ENCODE measurements around the gene FRMPD2.
"Not testable (repeated sequence)": the region's sequence is repeated elsewhere in the genome, so short reads cannot be mapped to it uniquely, and the experiment has no call there.

The FRMPD2 gene

DNA sequence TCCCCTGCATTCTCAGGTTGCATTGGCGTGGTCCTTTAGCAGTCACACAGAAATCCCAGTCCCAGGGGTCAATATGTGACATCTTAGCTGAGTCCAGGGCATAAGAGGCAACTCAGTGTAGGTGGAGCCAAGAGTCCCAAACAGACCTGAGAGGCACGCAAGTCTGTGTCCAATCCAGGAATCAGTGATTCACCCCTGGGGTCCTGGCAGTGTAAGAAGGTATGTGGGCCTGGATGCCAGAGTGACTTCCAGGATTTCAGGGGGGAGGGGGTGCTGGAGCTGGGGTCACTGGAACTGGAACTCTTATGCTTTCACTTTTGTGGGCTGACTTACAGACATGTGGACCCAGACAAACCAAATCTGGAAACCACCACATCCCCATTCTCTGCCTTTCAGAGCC, 26.8 kb downstream of the FRMPD2 start:
- no peak for DNase-seq (ENCODE audit: low read depth)
- no peak overlapping the region for H3K4me3 ChIP-seq (ENCODE audit: low read depth, low read length)
- TF ChIP-seq, protein P1, sequence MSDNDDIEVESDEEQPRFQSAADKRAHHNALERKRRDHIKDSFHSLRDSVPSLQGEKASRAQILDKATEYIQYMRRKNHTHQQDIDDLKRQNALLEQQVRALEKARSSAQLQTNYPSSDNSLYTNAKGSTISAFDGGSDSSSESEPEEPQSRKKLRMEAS (IDR thresholded peaks at IDR 0.05; ENCODE audit: low read depth, low read length), result no peak
- TF ChIP-seq, protein P2, sequence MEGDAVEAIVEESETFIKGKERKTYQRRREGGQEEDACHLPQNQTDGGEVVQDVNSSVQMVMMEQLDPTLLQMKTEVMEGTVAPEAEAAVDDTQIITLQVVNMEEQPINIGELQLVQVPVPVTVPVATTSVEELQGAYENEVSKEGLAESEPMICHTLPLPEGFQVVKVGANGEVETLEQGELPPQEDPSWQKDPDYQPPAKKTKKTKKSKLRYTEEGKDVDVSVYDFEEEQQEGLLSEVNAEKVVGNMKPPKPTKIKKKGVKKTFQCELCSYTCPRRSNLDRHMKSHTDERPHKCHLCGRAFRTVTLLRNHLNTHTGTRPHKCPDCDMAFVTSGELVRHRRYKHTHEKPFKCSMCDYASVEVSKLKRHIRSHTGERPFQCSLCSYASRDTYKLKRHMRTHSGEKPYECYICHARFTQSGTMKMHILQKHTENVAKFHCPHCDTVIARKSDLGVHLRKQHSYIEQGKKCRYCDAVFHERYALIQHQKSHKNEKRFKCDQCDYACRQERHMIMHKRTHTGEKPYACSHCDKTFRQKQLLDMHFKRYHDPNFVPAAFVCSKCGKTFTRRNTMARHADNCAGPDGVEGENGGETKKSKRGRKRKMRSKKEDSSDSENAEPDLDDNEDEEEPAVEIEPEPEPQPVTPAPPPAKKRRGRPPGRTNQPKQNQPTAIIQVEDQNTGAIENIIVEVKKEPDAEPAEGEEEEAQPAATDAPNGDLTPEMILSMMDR (IDR thresholded peaks at IDR 0.05; ENCODE audit: low read depth, low read length), result no peak
- TF ChIP-seq POLR2A (IDR thresholded peaks at IDR 0.05; ENCODE audit: extremely low read depth, insufficient read length), result no peak

DNA sequence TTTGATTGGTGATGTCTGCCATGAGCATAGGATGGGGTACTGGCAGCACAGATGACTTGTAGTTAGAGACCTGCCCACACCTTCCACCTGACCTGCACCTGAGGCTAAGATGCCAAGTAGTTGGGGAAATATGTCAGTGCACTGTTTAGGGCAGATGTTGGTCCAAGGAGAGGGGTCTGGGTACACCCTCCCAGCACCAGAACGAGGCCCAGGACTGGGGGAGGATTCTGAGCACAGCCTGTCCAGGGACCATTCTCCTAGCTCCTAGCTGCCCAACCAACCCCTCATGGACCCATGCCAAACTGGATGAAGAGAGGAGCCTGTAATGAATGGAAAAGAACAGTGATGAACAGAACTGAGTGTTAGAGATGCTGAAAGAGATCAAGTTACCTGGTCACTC, 28.0 kb downstream of the FRMPD2 start:
- H3K4me3 ChIP-seq (ENCODE audit: low read depth, low read length), result no peak overlapping the region
- no peak for DNase-seq (ENCODE audit: low read depth)
- TF ChIP-seq POLR2A (IDR thresholded peaks at IDR 0.05; ENCODE audit: extremely low read depth, insufficient read length), result no peak
- TF ChIP-seq MYC (IDR thresholded peaks at IDR 0.05; ENCODE audit: low read depth, low read length), result no peak
- TF ChIP-seq, protein P1 (IDR thresholded peaks at IDR 0.05; ENCODE audit: low read depth, low read length), result no peak
- TF ChIP-seq, protein P2 (IDR thresholded peaks at IDR 0.05; ENCODE audit: low read depth, low read length), result no peak

DNA sequence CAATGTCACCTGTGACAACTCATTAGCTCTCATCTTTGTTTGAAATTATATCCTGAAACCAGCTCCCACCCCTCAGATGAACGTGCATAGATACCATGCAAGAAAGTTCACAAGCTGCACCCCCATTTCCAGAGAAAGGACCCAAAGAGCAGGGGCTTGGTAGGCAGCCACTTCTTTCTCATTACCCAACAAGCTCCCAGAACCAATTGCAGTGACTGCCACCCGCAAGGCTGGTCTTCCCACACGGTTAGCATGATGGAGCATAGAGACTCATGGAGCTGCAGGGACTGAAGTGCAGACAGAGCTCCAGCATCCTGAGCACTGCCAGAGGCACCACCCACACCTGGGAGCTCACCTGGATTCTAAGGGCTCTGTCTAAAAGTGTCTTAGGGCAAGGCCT, 28.5 kb downstream of the FRMPD2 start:
- TF ChIP-seq POLR2A (IDR thresholded peaks at IDR 0.05; ENCODE audit: extremely low read depth, insufficient read length) (no peak), MYC (IDR thresholded peaks at IDR 0.05; ENCODE audit: low read depth, low read length) (no peak)
- TF ChIP-seq, protein P1 (IDR thresholded peaks at IDR 0.05; ENCODE audit: low read depth, low read length), result no peak
- TF ChIP-seq, protein P2 (IDR thresholded peaks at IDR 0.05; ENCODE audit: low read depth, low read length), result no peak
- no peak for DNase-seq (ENCODE audit: low read depth)
- H3K4me3 ChIP-seq (ENCODE audit: low read depth, low read length), result no peak overlapping the region

DNA sequence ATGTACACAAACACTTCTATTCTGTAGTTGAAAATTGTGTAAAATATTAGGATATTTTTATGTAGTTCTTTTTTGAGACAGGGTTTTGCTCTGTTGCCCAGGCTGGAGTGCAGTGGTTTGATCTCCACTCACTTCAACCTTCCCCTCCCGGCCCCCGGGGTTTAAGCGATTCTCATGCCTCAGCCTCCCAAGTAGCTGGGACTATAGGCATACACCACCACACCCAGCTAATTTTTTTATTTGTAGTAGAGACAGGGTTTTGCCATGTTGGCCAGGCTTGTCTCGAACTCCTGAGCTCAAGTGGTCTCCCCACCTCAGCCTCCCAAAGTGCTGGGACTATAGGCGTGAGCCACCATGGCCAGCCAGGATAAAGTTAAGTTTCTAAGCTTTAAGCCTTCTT, 30.6 kb downstream of the FRMPD2 start:
- DNase-seq (ENCODE audit: low read depth); H3K4me3 ChIP-seq (ENCODE audit: low read depth, low read length): not testable (repeated sequence)

DNA sequence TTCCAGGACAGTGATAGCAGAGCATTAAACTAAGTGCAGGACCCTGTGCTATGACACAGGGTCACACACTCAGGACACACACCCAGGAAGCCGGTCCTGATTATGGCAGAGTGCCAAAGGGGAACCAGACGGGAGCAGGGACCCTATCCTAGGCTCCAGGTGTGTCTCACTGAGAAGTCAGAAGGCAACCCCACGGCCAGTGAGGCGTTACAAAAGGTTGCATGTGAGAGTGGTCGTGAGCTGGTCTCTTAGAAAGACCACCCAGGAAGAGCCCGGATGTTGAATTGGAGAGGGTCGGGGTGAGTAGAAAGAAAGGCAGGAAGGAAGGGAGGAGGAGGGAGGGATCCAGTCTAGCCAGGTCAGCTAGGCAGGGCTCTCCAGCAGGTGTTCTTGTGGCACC, 31.0 kb downstream of the FRMPD2 start:
- DNase-seq (ENCODE audit: low read depth), result no peak
- H3K4me3 ChIP-seq (ENCODE audit: low read depth, low read length), result no peak overlapping the region
- TF ChIP-seq, protein P2 (IDR thresholded peaks at IDR 0.05; ENCODE audit: low read depth, low read length), result no peak
- TF ChIP-seq, protein P1 (IDR thresholded peaks at IDR 0.05; ENCODE audit: low read depth, low read length), result no peak
- TF ChIP-seq MYC (IDR thresholded peaks at IDR 0.05; ENCODE audit: low read depth, low read length) (no peak), POLR2A (IDR thresholded peaks at IDR 0.05; ENCODE audit: extremely low read depth, insufficient read length) (no peak)

DNA sequence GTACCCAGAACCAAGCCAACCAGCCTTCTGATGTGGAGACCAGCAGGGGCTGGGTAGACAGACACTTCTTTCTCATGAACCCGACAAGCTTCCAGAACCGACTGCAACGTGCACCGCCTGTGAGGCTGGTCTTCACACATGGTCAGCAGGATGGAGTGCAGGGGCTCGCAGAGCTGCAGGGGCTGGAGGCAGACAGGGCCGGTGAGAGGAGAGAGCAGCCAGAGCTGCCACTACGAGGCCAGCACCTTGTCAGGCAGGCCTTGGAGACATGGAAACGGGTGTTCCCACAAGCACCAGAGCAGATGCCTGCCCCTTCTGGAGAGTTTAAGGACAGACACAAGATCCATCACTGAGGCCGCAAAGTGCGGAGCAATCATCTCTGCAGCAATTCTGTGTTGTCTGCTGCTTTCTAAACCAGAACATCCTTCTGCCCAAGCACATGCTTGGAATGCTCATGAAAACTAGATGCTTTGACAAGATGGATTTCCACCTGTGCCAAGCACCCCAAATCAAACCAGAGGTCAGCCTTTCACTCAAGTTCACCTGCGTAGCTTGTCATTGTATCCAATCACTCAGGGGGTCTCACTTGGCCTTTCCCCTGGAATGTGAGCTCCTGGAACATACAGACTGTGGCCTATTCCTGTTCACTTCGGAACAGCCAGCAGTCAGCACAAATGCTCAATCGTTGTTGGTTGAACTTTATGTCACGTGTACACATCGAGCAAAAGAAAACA, 32.2 kb downstream of the FRMPD2 start:
- no peak overlapping the region for H3K4me3 ChIP-seq (ENCODE audit: low read depth, low read length)
- TF ChIP-seq, protein P1 (IDR thresholded peaks at IDR 0.05; ENCODE audit: low read depth, low read length), result no peak
- TF ChIP-seq POLR2A (IDR thresholded peaks at IDR 0.05; ENCODE audit: extremely low read depth, insufficient read length), result no peak
- TF ChIP-seq, protein P2 (IDR thresholded peaks at IDR 0.05; ENCODE audit: low read depth, low read length), result no peak
- TF ChIP-seq MYC (IDR thresholded peaks at IDR 0.05; ENCODE audit: low read depth, low read length), result no peak
- no peak for DNase-seq (ENCODE audit: low read depth)

Data from NB4 (cell line).